Right lobe of liver (tissue), 6 donors: ENCODE measurements around the gene RIC3. TPM values are rescaled to one million over a fixed set of nuclear protein-coding genes. Genes with fewer than 3 reads are reported as not detected.

Experiments
- ATAC-seq, 4 donors: fragments of 200-7000 bp; cut with Tn5 transposase; one replicate each; pipeline ENCODE4 v1.9.1; 2020; ENCODE audit warnings: mild to moderate bottlenecking in 4 of 4, moderate library complexity in 4 of 4
- DNase-seq, 3 donors: peaks; one replicate each; pipeline ENCODE4 v3.0.0-alpha.2; 2020
- H3K27ac ChIP-seq, 3 donors: fragments of 200-600 bp; one replicate each; pipeline ENCODE4 v1.8.0; 2022
- H3K27me3 ChIP-seq, 2 donors: fragments of 200-600 bp; one replicate each; pipeline ENCODE4 v1.8.0; 2022
- H3K36me3 ChIP-seq, 4 donors: fragments of 200-600 bp; sonication (generic) in 1 of 4; one replicate each; pipeline versions ENCODE4 v1.5.1 to v1.8.0; 2017 to 2022; ENCODE audit warnings: control low read depth in 1 of 4
- H3K4me1 ChIP-seq, 4 donors: fragments of 200-600 bp; sonication (generic) in 1 of 4; one replicate each; pipeline versions ENCODE4 v1.5.1 to v1.8.0; 2017 to 2022; ENCODE audit warnings: control low read depth in 1 of 4
- H3K4me3 ChIP-seq, 3 donors: fragments of 200-600 bp; one replicate each; pipeline ENCODE4 v1.8.0; 2022
- H3K9me3 ChIP-seq, 4 donors: fragments of 200-600 bp; sonication (generic) in 1 of 4; one replicate each; pipeline versions ENCODE4 v1.5.1 to v1.8.0; 2017 to 2022; ENCODE audit warnings: control low read depth in 1 of 4
- CTCF ChIP-seq, 4 donors: fragments of 200-600 bp in 3 of 4; fragments of 450-650 bp in 1 of 4; IDR thresholded peaks; one replicate each; pipeline versions ENCODE4 v1.5.1 to v1.8.0; 2016 to 2022; ENCODE audit warnings: antibody characterized with exemption in 4 of 4, mild to moderate bottlenecking in 2 of 4
- POLR2A ChIP-seq: fragments of 450-650 bp; IDR thresholded peaks from one replicate; pipeline ENCODE4 v1.6.1; 2017; ENCODE audit warnings: antibody characterized with exemption, mild to moderate bottlenecking
- WGBS: methylation state at CpG from one replicate; pipeline ENCODE4 v1.1.6; 2018; ENCODE audit warnings: low coverage, low lambda C conversion rate; ENCODE audit not compliant: insufficient coverage; ENCODE audit errors: missing lambda C conversion rate; 5-methylcytosine and 5-hydroxymethylcytosine counted together
- intact Hi-C, 2 donors: fragments of 100-400 bp; cut with DNase I; formaldehyde crosslinking; loops; one replicate each; pipeline versions ENCODE4 v1.11.2 to v1.14.1; 2022
- total RNA-seq, 6 experiments: library from RNA; depleted of rRNA in 2 of 6; stranded (reverse); fragments of >200 nt in 2 of 6; fragmentation: NEBNext Ultra II Directional in 3 of 6; extraction: Animal tissue kit (Norgen Biotek cat#: 25700) in 3 of 6; gene quantifications; one replicate each; pipeline versions ENCODE4 v1.1.0 to v1.2.4, GENCODE V29; 2016 to 2023
- donor health status: DM: no; HTN: yes; CAD: no.
- donor health status: DM: no; HTN: no; CAD: no.
- donor health status: DM: no; HTN: no; CAD: no.
- donor health status: DM: no; HTN: yes; CAD: no.
- donor health status: DM: no; HTN: yes; CAD: no.

Gene RIC3
- total RNA-seq, 6 experiments from 2014 or later = 1.4 to 7.3 (median 3.6) TPM

- no peak overlapping the region for H3K4me3 ChIP-seq
- TF ChIP-seq CTCF (IDR thresholded peaks at IDR 0.05) = no peak
- no peak for TF ChIP-seq POLR2A
- H3K36me3 ChIP-seq = no peaks in the 10 kb centered on the region
- DNase-seq (no peak), ATAC-seq (no peak)
- intact Hi-C loops = no loop called here
- H3K27ac ChIP-seq = no peak overlapping the region
- H3K4me1 ChIP-seq = peaks cover 0 to 4% (median 0%) of the 10 kb centered on the region in 4 donors
- H3K27me3 ChIP-seq = no peaks in the 10 kb centered on the region
- H3K9me3 ChIP-seq = no peaks in the 10 kb centered on the region
- 92% methylated on average over 5 of the region's 6 CpGs for WGBS
These were observed 84.5 kb downstream of the RIC3 start for GRCh38 chr11:8084352-8084751.

GRCh38 chr11:8083871-8084281 lies 84.9 kb downstream of the RIC3 start:
- intact Hi-C loops = no loop called here
- no peaks in the 10 kb centered on the region for H3K27me3 ChIP-seq
- WGBS = 67% methylated on average over 1 of the region's 1 CpG

GRCh38 chr11:8083088-8083395 lies 85.8 kb downstream of the RIC3 start:
- Histone ChIP-seq H3K36me3 (no peaks in the 10 kb centered on the region), H3K4me3 (no peak overlapping the region), H3K27me3 (no peaks in the 10 kb centered on the region), H3K9me3 (no peaks in the 10 kb centered on the region), H3K4me1 (peaks cover 0 to 4% (median 0%) of the 10 kb centered on the region in 4 donors), H3K27ac (no peak overlapping the region)
- no peak for TF ChIP-seq POLR2A
- no peak for TF ChIP-seq CTCF (IDR thresholded peaks at IDR 0.05)
- DNase-seq = no peak
- intact Hi-C loops = no loop called here
- 75% methylated on average over 2 of the region's 9 CpGs for WGBS
- ATAC-seq = no peak

More at GRCh38 chr11:8083871-8084281, 84.9 kb downstream of the RIC3 start:
- H3K4me3 ChIP-seq = no peak overlapping the region
- no peaks in the 10 kb centered on the region for H3K36me3 ChIP-seq
- H3K27ac ChIP-seq = no peak overlapping the region
- TF ChIP-seq POLR2A (no peak), CTCF (IDR thresholded peaks at IDR 0.05) (no peak)
- peaks cover 0 to 4% (median 0%) of the 10 kb centered on the region in 4 donors for H3K4me1 ChIP-seq
- H3K9me3 ChIP-seq = no peaks in the 10 kb centered on the region
- DNase-seq (no peak), ATAC-seq (no peak)

GRCh38 chr11:8082391-8083087 lies 86.3 kb downstream of the RIC3 start:
- no peaks in the 10 kb centered on the region for H3K27me3 ChIP-seq
- intact Hi-C loops = no loop called here
- ATAC-seq (no peak), DNase-seq (no peak)
- no peak overlapping the region for H3K27ac ChIP-seq
- 96% methylated on average over 5 of the region's 15 CpGs for WGBS
- H3K4me1 ChIP-seq = peaks cover 0 to 4% (median 0%) of the 10 kb centered on the region in 4 donors
- H3K9me3 ChIP-seq = no peaks in the 10 kb centered on the region
- TF ChIP-seq POLR2A (no peak), CTCF (IDR thresholded peaks at IDR 0.05) (no peak)
- no peaks in the 10 kb centered on the region for H3K36me3 ChIP-seq
- no peak overlapping the region for H3K4me3 ChIP-seq
